A673 (cell line): ENCODE measurements around the gene FILIP1.

Experiments
- CTCF ChIP-seq: fragments of 300-800, 200-600 bp; sonication (generic); conservative IDR thresholded peaks from 2 replicates; pipeline ENCODE4 v1.5.1; 2017; ENCODE audit warnings: low read depth, mild to moderate bottlenecking, antibody characterized with exemption, low read length, moderate library complexity, mixed read lengths
- EZH2 ChIP-seq: fragments of 200-600 bp; sonication (generic); IDR thresholded peaks from 2 replicates; pipeline ENCODE4 v1.6.1; 2017; ENCODE audit warnings: borderline replicate concordance, low read depth, mild to moderate bottlenecking, mixed read lengths, antibody characterized with exemption, low read length; ENCODE audit not compliant: poor library complexity, severe bottlenecking

GRCh38 chr6:75308250-75308988 is 185.2 kb downstream of the FILIP1 start:
- TF ChIP-seq CTCF = no peak
- TF ChIP-seq EZH2 = no peak
